Renal cortical epithelial cell (primary cell): ENCODE results near the gene SPRN. TPM values are rescaled to one million over a fixed set of nuclear protein-coding genes. Genes with fewer than 3 reads are reported as not detected.
"Not testable (repeated sequence)": the region's sequence is repeated elsewhere in the genome, so short reads cannot be mapped to it uniquely, and the experiment has no call there.

Experiments used
- DNase-seq: peaks from one replicate; pipeline ENCODE4 v3.0.0-alpha.2; 2011; ENCODE audit warnings: low read depth
- total RNA-seq: library from RNA; depleted of rRNA; stranded (reverse); fragments of >200 nt; gene quantifications from 2 replicates; pipeline ENCODE4 v1.2.3, GENCODE V29; 2014

The SPRN gene, protein sequence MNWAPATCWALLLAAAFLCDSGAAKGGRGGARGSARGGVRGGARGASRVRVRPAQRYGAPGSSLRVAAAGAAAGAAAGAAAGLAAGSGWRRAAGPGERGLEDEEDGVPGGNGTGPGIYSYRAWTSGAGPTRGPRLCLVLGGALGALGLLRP
- total RNA-seq, result 0.17 and 0.35 TPM in 2 replicates

- DNase-seq, result not testable (repeated sequence)
Observed at GRCh38 chr10:133424601-133425000, at the start of gene SPRN. Gene SPRN, minus strand, starts transcription at chr10:133424625. Its CDS starts 944 bp downstream, at chr10:133423681.

- DNase-seq, result no peak
Observed at GRCh38 chr10:133474027-133474426, 49.6 kb upstream of the SPRN start.

DNA sequence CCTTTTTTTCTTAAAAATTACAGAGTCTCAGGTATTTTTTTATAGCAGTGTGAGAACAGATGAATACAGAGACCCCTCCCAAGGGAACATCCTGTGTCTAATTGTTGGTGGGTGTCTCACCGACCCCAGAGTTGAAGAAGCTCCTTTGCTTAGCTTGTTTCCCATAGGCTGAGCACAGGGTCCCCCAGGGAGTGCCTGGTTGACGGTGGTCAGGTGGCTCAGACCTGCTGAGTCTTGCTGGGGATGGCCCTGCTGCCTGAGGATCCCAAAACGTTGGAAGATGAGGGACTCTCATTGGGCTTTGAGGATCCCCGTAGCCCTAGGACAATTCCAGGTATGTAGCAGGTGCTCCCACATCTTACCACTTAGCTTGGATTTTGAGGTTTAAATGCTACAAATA, 48.8 kb upstream of the SPRN start:
- DNase-seq, result no peak

DNA sequence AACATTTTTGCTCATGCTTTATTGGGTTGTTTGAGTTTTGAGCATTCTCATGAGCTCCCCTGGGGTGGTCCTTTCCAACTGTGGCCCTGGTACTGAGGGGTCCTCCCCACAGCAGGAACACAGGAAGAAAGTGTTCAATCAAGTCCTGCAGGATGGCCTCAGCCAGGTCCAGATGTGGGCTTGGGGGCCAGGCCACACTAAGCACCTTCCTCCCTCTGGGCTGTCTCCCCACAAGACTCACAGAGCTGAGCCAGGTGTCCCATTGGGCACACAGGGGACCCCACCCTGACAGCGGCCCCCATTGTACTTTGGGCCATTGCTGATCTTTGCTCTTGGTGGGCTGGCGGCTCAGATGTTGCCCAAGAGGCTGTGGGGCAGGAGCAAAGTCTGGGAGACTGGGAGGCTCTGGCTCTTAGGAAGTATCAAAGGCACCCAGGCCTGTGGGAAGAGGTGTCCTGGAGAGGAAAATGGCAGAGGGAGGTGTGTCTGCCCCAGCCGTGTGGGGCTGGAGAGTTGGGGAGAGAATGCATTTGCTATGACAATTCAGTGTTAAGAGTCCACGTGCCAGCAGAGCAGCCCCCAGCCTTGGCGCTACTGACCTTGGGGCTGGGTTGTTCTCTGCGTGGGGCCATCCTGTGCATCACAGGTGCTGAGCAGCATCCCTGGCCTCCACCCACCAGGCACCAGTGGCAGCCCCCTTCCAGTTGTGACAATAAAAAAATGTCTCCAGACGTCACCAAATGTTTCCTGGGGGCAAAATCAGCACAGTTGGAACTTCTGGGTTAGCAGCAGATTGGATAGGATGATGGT, 47.1 kb upstream of the SPRN start:
- no peak for DNase-seq

- not testable (repeated sequence) for DNase-seq
Observed at GRCh38 chr10:133469205-133469604, 44.8 kb upstream of the SPRN start.

DNA sequence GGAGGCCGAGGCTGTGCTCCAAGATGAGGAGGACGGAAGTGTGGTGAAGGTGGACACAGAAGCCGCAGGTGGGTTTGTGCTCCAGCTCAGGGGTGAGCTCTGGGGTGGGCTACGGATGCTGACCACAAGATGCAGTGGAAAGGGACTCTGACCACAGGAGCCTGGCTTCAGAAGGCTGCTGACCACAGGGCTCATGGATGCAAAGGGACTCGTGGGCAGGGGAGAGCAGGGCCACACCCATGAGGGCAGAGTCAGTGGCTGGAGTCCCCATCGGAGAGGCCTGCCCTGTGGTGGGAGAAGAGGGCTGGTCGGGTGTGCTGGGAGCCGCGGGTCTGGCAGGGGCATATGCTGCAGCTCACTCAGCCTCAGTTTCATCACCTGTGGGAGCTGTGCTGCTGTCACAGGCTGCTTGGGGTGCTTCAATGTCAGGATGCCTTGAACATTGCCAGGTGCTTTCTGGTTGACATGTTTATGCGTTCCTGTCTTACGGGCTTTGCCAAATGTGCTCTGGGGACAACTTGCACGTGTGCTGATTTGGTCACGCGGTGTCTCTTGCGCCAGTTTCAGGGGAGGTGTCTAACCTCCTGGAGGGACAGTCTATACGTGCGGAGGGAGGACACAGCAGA, 43.0 kb upstream of the SPRN start:
- DNase-seq, result no peak

DNA sequence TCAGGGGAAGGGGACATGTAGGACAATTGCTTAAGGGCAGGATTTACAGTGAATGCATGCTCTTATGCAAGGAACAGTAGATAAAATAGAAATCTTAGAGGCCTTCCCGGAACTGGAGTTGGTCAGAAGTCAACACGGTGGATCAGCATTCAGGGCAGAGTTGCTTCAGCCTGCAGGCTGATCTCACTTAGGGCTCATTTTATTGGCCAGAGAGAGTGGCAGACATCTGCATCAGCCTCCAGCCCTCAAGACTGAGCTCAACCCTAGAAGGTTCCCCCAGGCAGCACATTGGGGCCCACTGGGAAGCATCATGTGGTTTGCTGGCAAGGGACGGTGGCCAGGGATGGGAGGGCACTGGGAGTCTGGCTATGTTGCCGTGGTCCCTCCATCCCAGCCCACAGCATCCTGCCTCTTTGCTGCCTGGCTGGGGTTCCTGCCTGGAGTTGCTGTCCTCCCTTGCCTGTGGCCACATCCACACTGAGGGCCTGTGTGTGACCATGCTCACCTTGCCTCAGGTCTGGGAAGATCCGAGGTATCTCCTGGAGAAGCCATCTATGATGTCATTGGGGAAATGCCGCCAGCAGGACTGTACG, 42.4 kb upstream of the SPRN start:
- no peak for DNase-seq

DNA sequence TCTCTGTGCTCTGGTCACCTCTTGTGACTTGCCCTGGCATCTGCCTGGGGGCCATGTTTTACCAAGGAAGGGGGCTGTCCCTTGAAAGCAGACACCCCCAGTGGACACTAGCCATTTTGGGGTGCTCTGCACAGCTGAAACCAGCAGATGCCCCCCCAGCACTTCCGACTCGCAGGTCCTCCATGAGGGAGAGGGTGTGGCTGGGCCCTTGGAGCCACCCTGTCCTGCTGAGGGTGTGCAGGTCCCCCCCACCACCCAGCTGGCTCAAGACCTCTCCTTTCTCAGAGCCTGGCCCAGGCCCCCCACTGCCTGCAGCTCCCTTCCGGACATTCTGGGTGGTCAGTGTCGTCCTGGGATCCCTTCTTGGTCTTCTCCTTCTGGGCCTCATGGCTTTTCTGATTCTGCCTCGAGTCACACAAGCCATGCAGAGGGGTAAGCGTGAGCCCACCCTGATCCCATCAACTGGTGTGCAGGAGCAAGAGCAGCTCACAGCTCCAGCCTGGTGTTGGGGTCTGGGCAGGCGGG, 41.6 kb upstream of the SPRN start:
- no peak for DNase-seq

DNA sequence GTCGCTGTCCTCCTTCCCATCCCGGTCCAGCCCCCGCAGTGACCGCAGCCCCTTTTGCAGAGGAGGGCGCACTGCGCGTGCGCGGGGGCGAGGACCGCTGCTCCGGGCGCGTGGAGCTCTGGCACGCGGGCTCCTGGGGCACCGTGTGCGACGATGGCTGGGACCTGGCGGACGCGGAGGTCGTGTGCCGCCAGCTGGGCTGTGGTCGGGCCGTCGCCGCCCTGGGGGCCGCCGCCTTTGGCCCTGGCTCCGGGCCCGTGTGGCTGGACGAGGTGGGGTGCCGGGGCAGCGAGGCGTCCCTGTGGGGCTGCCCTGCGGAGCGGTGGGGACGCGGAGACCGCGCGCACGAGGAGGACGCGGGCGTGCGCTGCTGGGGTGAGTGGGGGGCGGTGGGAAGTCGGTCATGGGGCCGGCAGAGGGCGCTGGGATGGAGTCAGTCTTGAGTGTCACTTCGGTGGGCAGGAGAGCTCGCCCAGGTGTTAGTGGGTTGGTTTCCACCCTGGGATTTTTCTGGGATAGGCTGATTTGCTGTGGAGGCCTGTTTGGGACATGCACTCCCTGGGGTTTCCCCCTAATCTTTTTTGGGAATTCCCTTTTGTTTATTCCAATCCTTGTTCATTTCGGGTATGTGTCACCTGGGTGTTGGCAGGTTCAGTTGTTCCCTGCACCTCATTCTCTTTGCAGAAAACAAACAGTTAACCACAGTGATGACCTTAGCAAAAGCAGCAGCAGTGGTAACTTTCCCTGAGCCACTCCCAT, 40.9 kb upstream of the SPRN start:
- no peak for DNase-seq

GRCh38 chr10:133464582-133465031, 40.2 kb upstream of the SPRN start:
- no peak for DNase-seq

- no peak for DNase-seq
Observed at GRCh38 chr10:133462512-133463305, 38.3 kb upstream of the SPRN start.

GRCh38 chr10:133461841-133462240, 37.4 kb upstream of the SPRN start:
- DNase-seq, result no peak

DNA sequence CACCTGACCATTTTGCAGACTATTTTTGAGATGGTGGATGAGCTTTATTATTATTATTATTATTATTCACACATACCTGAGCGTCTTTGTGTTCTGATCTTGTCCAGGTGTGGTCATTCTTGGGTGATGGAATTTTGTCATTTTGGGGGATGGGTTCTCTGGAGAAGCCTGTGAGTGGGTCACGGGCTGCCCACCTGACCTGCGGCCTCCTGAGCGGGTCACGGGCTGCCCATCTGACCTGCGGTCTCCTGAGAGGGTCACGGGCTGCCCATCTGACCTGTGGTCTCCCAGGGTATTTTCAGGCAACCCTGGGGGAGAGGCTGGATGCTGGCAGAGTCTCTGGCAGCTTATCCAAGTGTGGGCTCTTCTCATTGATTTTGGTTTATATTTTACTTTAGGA, 36.6 kb upstream of the SPRN start:
- DNase-seq, result no peak

- no peak for DNase-seq
Observed at GRCh38 chr10:133460208-133460769, 35.9 kb upstream of the SPRN start.

DNA sequence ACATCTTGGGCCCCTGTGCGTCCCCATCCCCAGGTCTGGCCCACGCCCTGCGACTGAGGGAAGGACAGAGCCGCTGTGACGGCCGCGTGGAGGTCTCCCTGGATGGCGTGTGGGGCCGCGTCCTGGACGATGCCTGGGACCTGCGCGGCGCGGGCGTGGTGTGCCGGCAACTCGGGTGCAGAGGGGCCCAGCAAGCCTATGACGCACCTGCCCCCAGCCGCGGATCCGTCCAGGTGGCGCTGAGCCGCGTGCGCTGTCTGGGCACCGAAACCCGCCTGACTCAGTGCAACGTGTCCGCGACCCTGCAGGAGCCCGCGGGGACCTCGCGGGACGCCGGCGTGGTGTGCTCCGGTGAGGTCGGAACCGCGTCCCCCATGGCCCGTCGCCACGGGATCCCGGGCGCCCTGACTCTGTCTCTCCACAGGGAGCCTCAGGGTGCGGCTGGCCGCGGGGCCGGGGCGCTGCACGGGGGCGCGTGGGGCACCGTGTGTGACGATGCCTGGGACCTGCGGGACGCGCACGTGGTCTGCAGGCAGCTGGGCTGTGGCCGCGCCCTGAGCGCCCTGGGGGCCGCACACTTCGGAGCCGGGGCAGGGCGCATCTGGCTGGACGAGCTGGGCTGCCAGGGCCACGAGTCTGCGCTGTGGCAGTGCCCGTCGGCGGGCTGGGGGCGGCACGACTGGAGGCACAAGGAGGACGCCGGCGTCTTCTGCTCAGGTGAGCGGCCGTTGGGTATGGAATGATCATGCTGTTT, 35.2 kb upstream of the SPRN start:
- no peak for DNase-seq

- no peak for DNase-seq
Observed at GRCh38 chr10:133458710-133459453, 34.5 kb upstream of the SPRN start.

DNA sequence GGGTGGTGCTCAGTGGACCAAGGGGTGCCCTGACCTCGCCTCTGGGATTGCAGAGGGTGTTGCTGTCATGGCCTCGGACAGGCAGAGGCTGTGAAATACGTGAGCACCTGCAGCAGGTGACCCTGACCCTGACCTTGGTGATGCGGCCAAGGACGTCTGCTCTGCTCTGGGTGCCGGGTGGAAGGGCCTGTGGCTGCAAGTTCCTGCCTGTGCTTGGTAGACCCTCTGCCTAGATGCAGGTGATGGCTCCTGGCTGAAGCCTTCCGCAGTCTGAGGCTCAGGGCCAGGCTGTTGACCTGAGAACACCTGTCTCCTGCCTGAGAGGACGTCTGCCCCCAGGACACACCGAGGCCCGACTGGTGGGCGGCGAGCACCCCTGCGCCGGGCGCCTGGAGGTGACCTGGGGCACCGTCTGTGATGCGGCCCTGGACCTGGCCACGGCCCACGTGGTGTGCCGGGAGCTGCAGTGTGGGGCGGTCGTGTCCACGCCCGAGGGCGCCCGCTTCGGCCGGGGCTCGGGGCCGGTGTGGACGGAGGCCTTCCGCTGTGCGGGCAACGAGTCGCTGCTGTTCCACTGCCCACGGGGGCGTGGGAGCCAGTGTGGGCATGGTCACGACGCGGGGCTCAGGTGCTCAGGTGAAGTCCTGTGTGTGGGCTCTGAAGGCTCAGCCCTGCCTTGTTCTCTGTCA, 33.7 kb upstream of the SPRN start:
- no peak for DNase-seq

DNA sequence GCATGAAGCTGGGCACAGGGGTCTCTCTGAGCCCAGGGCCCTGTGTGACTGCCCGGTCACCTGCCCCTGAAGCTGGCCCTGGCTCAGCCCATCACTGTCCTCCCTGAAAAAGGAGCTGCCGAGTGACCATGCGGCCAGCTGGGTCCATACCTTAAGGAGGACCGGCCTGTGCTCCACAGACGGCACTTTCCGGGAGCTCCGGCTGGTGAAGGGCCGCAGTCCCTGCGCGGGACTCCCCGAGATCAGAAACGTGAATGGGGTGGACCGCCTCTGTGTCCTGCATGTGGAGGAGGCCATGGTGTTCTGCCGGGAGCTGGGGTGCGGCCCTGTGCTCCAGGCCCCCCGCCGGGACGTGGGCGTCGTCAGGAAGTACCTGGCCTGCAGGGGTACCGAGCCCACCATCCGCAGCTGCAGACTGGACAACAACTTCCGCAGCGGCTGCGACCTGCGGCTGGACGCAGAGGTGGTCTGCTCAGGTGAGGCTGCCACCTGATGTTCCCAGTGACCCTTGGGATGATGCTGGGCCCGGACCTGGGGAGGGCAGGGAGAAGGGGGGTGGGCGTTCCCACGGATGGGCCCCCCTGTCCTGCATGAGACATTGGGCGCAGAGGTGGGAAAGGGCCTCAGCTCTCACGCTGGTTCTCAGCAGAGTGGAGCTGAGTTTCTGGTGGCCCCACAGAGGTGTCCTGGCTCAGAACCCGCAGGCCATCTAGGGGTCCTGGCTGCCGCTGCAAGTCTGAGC, 32.8 kb upstream of the SPRN start:
- no peak for DNase-seq
